ENCODE results near the gene UBXN4.

DNA sequence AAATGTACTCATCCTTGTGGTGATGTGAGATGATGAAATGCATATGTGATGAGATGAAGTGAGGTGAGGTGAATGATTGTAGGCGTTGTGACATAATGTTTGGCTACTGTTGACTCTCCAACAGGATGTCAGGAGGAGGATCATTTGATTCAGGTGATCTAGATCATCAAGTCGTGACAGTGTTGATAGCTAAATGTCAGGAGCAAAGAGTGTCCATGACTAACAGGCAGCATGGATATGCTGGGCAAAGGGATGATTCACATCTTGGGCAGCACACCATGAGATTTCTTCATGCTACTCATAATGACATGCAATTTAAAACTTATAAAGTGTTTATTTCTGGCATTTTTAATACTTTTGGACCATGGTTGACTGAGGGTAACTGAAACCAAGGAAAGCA lies 40.2 kb upstream of the UBXN4 start:
- TF ChIP-seq MXI1 (IDR thresholded peaks at IDR 0.05; ENCODE audit: borderline replicate concordance, low read depth, low read length) (no peak), FOS (IDR thresholded peaks at IDR 0.05; ENCODE audit: low read depth, low read length) (peak; percentile 43; the same call in 1 of the 2 replicates), POLR2A (IDR thresholded peaks at IDR 0.05; ENCODE audit: low read depth, low read length) (no peak), SMC3 (IDR thresholded peaks at IDR 0.05; ENCODE audit: low read depth, low read length) (no peak), BHLHE40 (IDR thresholded peaks at IDR 0.05; ENCODE audit: low read depth, low read length) (peak; percentile 16; the same call in 1 of the 2 replicates), RAD21 (IDR thresholded peaks at IDR 0.05; ENCODE audit: low read length) (no peak), MAFK (IDR thresholded peaks at IDR 0.05; ENCODE audit: low read depth, low read length) (no peak), MAZ (IDR thresholded peaks at IDR 0.05; ENCODE audit: borderline replicate concordance, low read depth, low read length) (no peak), RFX5 (IDR thresholded peaks at IDR 0.05; ENCODE audit: low read depth, low read length) (no peak)
- TF ChIP-seq, protein P1, sequence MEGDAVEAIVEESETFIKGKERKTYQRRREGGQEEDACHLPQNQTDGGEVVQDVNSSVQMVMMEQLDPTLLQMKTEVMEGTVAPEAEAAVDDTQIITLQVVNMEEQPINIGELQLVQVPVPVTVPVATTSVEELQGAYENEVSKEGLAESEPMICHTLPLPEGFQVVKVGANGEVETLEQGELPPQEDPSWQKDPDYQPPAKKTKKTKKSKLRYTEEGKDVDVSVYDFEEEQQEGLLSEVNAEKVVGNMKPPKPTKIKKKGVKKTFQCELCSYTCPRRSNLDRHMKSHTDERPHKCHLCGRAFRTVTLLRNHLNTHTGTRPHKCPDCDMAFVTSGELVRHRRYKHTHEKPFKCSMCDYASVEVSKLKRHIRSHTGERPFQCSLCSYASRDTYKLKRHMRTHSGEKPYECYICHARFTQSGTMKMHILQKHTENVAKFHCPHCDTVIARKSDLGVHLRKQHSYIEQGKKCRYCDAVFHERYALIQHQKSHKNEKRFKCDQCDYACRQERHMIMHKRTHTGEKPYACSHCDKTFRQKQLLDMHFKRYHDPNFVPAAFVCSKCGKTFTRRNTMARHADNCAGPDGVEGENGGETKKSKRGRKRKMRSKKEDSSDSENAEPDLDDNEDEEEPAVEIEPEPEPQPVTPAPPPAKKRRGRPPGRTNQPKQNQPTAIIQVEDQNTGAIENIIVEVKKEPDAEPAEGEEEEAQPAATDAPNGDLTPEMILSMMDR (conservative IDR thresholded peaks at IDR 0.05; ENCODE audit: low read depth, low read length), result no peak
- TF ChIP-seq, protein P2, sequence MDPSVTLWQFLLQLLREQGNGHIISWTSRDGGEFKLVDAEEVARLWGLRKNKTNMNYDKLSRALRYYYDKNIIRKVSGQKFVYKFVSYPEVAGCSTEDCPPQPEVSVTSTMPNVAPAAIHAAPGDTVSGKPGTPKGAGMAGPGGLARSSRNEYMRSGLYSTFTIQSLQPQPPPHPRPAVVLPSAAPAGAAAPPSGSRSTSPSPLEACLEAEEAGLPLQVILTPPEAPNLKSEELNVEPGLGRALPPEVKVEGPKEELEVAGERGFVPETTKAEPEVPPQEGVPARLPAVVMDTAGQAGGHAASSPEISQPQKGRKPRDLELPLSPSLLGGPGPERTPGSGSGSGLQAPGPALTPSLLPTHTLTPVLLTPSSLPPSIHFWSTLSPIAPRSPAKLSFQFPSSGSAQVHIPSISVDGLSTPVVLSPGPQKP (IDR thresholded peaks at IDR 0.05; ENCODE audit: borderline replicate concordance, low read depth, low read length), result no peak
- TF ChIP-seq, protein P3, sequence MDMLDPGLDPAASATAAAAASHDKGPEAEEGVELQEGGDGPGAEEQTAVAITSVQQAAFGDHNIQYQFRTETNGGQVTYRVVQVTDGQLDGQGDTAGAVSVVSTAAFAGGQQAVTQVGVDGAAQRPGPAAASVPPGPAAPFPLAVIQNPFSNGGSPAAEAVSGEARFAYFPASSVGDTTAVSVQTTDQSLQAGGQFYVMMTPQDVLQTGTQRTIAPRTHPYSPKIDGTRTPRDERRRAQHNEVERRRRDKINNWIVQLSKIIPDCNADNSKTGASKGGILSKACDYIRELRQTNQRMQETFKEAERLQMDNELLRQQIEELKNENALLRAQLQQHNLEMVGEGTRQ (IDR thresholded peaks at IDR 0.05; ENCODE audit: low read depth, low read length), result no peak

Measured in IMR-90 (cell line).